C4-2B (cell line): ENCODE results near the gene STAU1.

Source experiments
- ZFX ChIP-seq: fragments of 450-650 bp; IDR thresholded peaks from 2 replicates; pipeline ENCODE4 v1.6.1; 2017
- TF ChIP-seq, protein P1 (sequence below): fragments of 450-650 bp; conservative IDR thresholded peaks from 2 replicates; pipeline ENCODE4 v1.5.1; 2017; ENCODE audit warnings: mild to moderate bottlenecking

GRCh38 chr20:49099011-49099410, 89.1 kb downstream of the STAU1 start:
- TF ChIP-seq, protein P1, sequence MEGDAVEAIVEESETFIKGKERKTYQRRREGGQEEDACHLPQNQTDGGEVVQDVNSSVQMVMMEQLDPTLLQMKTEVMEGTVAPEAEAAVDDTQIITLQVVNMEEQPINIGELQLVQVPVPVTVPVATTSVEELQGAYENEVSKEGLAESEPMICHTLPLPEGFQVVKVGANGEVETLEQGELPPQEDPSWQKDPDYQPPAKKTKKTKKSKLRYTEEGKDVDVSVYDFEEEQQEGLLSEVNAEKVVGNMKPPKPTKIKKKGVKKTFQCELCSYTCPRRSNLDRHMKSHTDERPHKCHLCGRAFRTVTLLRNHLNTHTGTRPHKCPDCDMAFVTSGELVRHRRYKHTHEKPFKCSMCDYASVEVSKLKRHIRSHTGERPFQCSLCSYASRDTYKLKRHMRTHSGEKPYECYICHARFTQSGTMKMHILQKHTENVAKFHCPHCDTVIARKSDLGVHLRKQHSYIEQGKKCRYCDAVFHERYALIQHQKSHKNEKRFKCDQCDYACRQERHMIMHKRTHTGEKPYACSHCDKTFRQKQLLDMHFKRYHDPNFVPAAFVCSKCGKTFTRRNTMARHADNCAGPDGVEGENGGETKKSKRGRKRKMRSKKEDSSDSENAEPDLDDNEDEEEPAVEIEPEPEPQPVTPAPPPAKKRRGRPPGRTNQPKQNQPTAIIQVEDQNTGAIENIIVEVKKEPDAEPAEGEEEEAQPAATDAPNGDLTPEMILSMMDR, result no peak
- TF ChIP-seq ZFX, result no peak
